Measurements from ENCODE around the gene ZKSCAN8.
"Not testable (repeated sequence)": the region's sequence is repeated elsewhere in the genome, so short reads cannot be mapped to it uniquely, and the experiment has no call there.

ZKSCAN8 gene

DNA sequence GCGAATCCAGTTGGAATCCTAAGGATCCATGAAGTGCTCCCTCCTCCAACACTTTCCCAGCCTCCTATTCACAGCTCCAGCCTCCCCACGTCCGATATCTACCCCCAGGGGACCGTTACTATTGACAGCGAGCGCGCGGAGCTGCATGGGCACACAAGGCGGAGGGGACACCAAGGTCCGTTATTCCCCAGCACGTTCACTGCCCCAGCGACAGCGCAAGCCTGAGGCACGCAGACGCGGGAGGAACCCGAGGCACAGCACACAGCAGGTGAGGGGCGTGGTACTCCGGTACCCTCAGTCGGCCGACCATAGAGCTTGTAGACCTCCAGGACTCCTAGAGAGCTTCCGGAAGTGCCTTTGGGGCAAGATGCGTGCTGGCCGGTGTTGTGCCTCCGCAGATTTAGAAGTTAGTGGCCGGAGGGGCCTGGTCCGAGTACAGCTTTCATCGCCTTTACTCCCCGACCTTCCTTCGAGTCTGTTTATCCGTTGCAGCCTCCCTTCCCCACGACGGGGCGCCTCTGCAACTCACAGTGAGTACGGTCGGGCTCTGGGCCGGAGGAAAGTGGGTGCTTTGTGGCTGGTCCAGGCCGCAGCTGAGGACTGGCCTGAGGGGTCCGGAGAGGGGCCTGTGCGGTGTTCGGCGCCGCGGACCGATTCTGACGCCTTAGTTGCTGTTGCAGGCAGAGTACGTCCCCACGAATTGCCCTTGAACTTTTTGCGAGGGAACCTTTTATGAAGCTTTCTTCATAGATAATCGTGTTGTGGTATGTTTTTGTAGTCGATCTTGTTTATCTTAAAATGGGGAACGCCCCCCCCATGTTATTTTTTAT, at the start of gene ZKSCAN8:
Gene ZKSCAN8, plus strand, starts transcription at position 384 of the 830 bp plus-strand sequence. CDS start 6,525 bp downstream, outside the sequence.
- DNase-seq, result peak in 55 of 56 donors; percentile 26 to 88 (median 70)

GRCh38 chr6:28102222-28102621, 39.5 kb upstream of the ZKSCAN8 start:
- DNase-seq, result not testable (repeated sequence)

DNA sequence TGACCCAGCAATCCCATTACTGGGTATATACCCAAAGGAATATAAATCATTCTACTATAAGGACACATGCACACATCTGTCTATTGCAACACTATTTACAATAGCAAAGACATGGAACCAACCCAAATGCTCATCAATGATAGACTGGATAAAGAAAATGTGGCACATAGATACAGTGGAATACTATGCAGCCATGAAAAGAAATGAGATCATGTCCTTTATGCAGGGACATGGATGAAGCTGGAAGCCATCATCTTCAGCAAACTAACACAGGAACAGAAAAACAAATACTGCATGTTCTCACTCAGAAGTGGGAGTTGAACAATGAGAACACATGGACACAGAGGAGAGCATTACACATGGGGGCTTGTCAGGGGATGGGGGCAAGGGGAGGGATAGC, 39.0 kb upstream of the ZKSCAN8 start:
- not testable (repeated sequence) for DNase-seq

DNA sequence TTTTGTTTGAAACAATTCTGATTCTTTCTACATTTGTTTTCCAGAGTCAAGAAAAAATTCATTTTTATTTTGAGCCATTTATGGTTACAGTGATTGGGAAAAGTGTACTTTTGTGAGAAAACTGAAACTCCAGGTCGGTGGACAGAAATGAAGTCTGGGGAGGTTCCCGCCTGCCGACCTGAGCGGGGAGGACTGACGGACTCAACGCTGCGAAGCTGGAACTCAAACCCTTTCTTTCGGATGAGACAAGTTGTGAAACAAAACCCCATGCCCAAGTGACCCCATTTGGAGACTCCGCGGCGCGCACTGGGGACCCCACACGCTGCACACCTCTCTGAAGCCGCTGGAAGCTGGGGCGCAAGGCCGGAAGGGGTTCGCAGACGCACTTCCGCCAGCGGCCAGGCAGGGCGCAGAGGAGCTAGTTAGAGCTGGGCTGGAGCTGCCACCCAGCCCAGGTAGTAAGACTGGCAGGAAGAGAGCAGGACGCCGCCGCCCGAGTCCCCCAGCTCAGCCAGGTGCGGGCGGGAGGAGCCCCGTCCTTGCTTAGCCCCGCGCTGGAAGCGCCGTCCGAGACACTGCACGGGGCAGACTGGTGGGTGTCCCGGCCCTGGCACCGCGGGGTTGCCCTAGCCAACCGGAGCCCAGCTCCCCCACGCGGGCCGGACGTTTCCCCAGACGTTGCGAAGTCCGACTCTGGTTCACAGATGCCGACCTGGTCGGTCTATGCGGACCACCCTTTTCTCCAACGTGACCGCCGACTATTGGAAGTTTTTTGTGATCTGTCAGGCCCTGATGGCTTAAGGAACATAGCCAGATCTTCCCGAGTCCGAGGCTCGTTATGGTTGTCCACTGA, 37.1 kb upstream of the ZKSCAN8 start:
- peak in 54 of 56 donors; percentile 24 to 85 (median 72) for DNase-seq

DNA sequence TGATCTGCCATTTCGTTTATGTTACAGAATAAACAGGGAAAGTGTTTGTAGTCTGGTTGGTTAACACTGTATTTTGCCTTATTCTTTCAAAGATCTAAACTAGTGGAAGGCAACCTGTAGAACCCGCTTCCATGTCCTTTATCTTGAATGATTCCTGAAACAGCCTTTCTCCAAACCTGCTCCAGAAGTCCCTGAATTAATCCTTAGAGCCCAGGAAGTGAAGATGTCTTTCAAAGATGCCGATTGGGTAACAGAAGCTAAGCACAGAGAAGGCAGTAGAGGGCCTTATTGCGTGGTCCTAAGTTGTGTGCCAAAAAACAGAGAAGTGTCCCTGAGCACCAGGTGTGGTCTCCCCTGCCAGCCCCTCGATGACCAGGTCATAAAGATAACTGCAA, 36.4 kb upstream of the ZKSCAN8 start:
- no peak for DNase-seq

GRCh38 chr6:28107506-28107905, 34.2 kb upstream of the ZKSCAN8 start:
- DNase-seq, result peak in 30 of 56 donors; percentile 1 to 43 (median 10)

- DNase-seq, result no peak
These were observed 29.7 kb upstream of the ZKSCAN8 start for GRCh38 chr6:28111964-28112363.

DNA sequence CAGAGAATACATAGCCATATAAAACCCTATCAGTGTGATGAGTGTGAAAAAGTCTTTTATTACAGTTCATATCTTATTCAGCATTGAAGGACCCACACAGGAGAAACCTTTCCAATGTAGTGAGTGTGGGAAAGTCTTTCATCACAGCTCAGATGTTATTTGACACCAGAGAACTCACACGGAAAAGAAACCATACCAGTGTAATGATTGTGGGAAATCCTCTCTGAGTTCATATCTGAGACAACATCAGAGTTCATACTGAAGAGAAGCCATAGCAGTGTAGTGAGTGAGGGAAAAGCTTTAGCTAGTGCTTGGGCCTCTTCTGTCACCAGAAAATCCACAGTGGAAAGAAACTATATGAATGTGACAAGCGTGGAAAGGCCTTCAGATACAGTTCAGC, 25.9 kb upstream of the ZKSCAN8 start:
- no peak for DNase-seq

- DNase-seq, result peak in 1 of 56 donors; percentile 9
These were observed 24.2 kb upstream of the ZKSCAN8 start for GRCh38 chr6:28117386-28118050.

DNA sequence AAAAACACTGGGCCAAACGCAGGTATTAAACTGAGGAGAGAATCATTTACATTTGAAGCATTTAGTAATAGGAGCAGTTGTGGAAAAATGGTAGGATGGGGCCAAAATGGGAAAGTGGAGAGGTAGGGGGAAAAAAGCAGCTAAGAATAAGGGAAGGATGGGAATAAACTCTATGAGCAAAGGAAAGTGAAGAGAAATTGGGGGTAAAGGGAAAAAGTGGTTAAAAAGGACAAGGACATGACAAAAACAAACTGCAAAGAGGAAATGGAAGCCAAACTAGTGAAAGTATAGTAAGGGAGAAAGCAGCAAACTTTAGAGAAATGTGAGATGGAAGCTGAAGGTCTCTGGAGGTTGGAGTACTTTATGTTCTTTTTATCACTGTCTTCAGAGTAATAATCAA, 23.5 kb upstream of the ZKSCAN8 start:
- no peak for DNase-seq

- no peak for DNase-seq
These were observed 19.8 kb upstream of the ZKSCAN8 start for GRCh38 chr6:28121876-28122275.

DNA sequence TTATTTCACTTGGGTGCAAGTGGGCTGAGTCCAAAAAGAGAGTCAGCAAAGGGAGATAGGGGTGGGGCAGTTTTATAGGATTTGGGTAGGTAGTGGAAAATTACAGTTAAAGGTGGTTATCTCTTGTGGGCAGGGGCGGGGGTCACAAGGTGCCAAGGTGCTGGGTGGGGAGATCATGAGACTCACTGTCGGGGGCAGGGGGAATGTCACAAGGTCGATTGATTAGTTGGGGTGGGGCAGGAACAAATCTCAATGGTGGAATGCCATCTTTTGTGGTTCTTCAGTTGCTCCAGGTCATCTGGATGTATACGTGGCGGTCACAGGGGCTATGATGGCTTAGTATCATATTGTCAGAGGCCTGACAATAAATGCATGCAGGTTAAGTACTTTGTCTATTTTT, 19.4 kb upstream of the ZKSCAN8 start:
- DNase-seq, result not testable (repeated sequence)

DNA sequence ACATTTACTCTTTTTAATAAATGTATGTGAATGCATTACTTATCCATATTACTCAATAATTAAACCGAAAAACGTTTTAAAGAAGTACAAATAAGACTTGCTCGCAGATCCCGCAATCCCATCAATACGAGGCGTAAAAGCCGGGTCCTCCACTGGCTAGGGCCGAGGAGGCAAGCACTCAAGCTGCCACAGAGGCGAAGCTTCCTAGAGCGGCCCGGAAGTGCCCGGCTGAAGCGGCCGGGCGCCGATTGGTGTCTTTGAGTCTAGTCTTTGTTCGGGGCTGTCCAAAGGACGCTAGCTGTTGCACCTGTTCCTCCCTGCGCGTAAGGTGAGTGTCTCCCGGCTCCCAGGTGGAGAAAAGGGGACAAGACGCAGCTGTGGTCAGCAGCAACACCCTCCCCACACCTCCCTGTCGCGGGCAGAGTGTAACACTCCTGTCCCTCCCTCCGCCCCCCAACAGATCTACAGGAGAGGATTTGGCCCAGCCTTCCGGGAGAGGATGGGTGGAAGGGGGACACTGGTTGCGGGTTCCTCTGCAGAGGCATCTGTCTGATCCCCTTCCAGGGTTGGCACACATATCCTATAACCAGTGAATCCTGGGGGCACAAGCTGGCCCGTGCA, 17.2 kb upstream of the ZKSCAN8 start, which contains the start of gene ZSCAN16:
Gene ZSCAN16, plus strand, starts transcription at position 260 of the 621 bp plus-strand sequence. CDS start 835 bp downstream, outside the sequence.
- DNase-seq, result peak in 53 of 56 donors; percentile 13 to 84 (median 60)

DNA sequence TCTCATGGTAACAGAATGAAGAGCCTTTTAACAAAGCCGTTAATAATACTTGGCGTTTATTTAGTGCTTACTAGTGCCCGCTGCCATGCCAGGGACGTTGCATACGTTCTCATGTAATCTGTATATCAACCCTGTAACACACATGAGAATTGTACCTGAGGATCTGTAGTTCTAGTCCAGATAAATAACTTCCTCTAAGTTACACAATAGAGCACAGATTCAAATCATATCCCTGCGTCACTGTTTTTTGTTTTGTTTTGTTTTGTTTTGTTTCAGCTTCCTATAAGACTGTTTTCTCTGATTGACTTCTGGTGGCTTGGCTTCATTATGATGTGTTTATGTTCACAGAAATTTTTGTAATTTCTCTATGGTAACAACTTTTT, 16.7 kb upstream of the ZKSCAN8 start:
- DNase-seq, result no peak

DNA sequence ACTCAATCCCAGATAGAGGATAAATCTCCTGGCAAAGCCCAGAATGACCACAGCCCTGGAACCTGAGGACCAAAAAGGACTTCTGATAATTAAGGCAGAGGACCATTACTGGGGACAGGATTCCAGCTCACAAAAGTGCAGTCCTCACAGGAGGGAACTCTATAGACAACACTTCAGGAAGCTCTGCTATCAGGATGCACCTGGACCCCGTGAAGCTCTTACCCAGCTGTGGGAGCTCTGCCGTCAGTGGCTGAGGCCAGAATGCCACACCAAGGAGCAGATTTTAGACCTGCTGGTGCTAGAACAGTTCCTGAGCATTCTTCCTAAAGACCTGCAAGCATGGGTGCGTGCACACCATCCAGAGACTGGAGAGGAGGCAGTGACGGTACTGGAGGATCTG, 16.3 kb upstream of the ZKSCAN8 start:
- no peak for DNase-seq

DNA sequence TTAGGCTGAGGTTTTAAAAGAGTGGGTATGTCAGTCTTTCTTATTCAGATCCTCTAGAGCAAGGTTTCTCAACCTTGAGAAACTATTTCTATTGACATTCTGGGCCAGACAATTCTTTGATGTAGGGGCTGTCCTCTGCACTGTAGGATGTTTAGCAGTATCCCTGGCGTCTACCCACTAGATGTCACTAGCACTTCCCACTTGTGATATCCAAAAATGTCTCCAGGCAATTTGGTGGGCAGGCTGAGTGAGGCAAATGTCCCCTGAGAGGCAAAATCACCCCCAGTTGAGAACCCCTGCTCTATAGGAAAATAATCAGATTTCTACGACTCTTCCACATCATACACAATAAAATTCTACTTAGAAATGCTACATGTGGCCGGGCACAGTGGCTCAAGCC, 7.7 kb upstream of the ZKSCAN8 start:
- peak in 3 of 56 donors; percentile 0 to 1 (median 0) for DNase-seq

- DNase-seq, result no peak
These were observed 7.0 kb upstream of the ZKSCAN8 start for GRCh38 chr6:28134716-28135115.

GRCh38 chr6:28135393-28135792, 6.3 kb upstream of the ZKSCAN8 start:
- no peak for DNase-seq

- DNase-seq, result peak in 55 of 56 donors; percentile 43 to 92 (median 79)
These were observed 4.8 kb upstream of the ZKSCAN8 start for GRCh38 chr6:28136585-28137504.

DNA sequence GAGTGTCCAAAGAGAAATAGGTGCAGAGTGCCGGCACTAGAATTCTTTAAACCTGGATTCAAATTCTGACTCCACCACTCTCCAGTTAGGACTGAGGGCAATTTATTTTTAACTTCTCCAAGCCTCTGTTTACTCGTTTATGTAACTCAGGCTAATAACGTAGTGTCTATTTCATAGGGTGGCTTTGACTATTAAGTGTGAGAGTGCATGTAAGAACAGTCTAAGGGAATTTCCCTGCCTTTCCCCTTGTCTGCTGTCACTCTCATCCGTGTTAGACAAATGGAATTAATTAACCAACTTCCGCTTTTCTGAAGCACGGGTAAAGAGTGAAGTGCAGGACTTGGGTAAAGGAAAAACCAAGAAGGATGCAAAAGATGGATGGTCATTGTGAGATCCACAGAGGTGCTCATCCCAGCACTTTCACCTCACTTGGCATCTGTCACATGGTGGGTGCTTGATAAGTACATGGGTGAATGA, 4.1 kb upstream of the ZKSCAN8 start:
- DNase-seq, result peak in 1 of 56 donors; percentile 4

Measured in nucleus accumbens (tissue), 56 donors.